GM23338 (cell line): Measurements from ENCODE around the gene TTC16. TPM values are rescaled to one million over a fixed set of nuclear protein-coding genes. Genes with fewer than 3 reads are reported as not detected.

Source experiments
- ATAC-seq: fragments of 200-7000 bp; cut with Tn5 transposase; 3 replicates; pipeline ENCODE4 v1.9.1; 2020
- DNase-seq: peaks from one replicate; pipeline ENCODE4 v3.0.0-alpha.2; 2015; ENCODE audit warnings: low spot score
- H2AFZ ChIP-seq: fragments of 200-600 bp; sonication (generic); 2 replicates; pipeline ENCODE4 v1.8.0; 2016; ENCODE audit warnings: antibody characterized with exemption, mild to moderate bottlenecking, moderate library complexity
- H3F3A ChIP-seq: fragments of 200-600 bp; sonication (generic); replicated peaks from 2 replicates; pipeline ENCODE4 v1.8.0; 2017; ENCODE audit warnings: antibody characterized with exemption, mixed run types, low read depth
- H3K27ac ChIP-seq: fragments of 200-600 bp; sonication (generic); 2 replicates; pipeline ENCODE4 v1.6.1; 2016; ENCODE audit warnings: low read depth
- H3K27me3 ChIP-seq: fragments of 200-600 bp; sonication (generic); 2 replicates; pipeline ENCODE4 v1.8.0; 2016; ENCODE audit warnings: mild to moderate bottlenecking, mixed run types, moderate library complexity; ENCODE audit not compliant: insufficient read depth
- H3K36me3 ChIP-seq: fragments of 200-600 bp; sonication (generic); 2 replicates; pipeline ENCODE4 v1.8.0; 2016; ENCODE audit warnings: mild to moderate bottlenecking; ENCODE audit not compliant: insufficient read depth
- H3K4me1 ChIP-seq: fragments of 200-600 bp; sonication (generic); 2 replicates; pipeline ENCODE4 v1.8.0; 2016; ENCODE audit warnings: mild to moderate bottlenecking, moderate library complexity; ENCODE audit not compliant: insufficient read depth
- H3K4me2 ChIP-seq: fragments of 200-600 bp; sonication (generic); 2 replicates; pipeline ENCODE4 v1.7.1; 2017; ENCODE audit warnings: mixed run types
- H3K4me3 ChIP-seq: fragments of 200-600 bp; sonication (generic); 2 replicates; pipeline ENCODE4 v1.6.1; 2016; ENCODE audit warnings: mixed run types
- H3K79me2 ChIP-seq: fragments of 200-600 bp; sonication (generic); replicated peaks from 2 replicates; pipeline ENCODE4 v1.8.0; 2017; ENCODE audit warnings: mild to moderate bottlenecking; ENCODE audit not compliant: insufficient read depth
- H3K9me2 ChIP-seq: fragments of 200-600 bp; sonication (generic); 2 replicates; pipeline ENCODE4 v1.8.0; 2017; ENCODE audit not compliant: insufficient read depth
- H4K20me1 ChIP-seq: fragments of 200-600 bp; sonication (generic); replicated peaks from 2 replicates; pipeline ENCODE4 v1.8.0; 2017; ENCODE audit warnings: mild to moderate bottlenecking; ENCODE audit not compliant: insufficient read depth
- H3K27ac Mint-ChIP-seq: 2 replicates; pipeline ENCODE4 v1.8.0; 2020; ENCODE audit warnings: inconsistent platforms, mild to moderate bottlenecking, moderate library complexity, mixed read lengths
- H3K27me3 Mint-ChIP-seq: 3 replicates; pipeline ENCODE4 v1.8.0; 2022; ENCODE audit warnings: low read depth, mild to moderate bottlenecking, moderate library complexity, mixed read lengths, inconsistent platforms; ENCODE audit not compliant: insufficient read depth, poor library complexity
- H3K36me3 Mint-ChIP-seq: 3 replicates; pipeline ENCODE4 v1.8.0; 2021; ENCODE audit warnings: low read depth, mild to moderate bottlenecking, inconsistent platforms, moderate library complexity, mixed read lengths
- H3K4me1 Mint-ChIP-seq: 3 replicates; pipeline ENCODE4 v1.8.0; 2020; ENCODE audit warnings: mild to moderate bottlenecking, inconsistent platforms, mixed read lengths
- H3K4me3 Mint-ChIP-seq: 3 replicates; pipeline ENCODE4 v1.8.0; 2021; ENCODE audit warnings: moderate library complexity, mild to moderate bottlenecking, inconsistent platforms, mixed read lengths
- H3K9me3 Mint-ChIP-seq: 3 replicates; pipeline ENCODE4 v1.8.0; 2020; ENCODE audit warnings: moderate library complexity, mild to moderate bottlenecking, inconsistent platforms, mixed read lengths
- CREB1 ChIP-seq: fragments of 250-450 bp; sonication (Bioruptor Pico); IDR thresholded peaks from 2 replicates; pipeline ENCODE4 v1.5.0; 2020; ENCODE audit warnings: low read depth, mild to moderate bottlenecking, moderate library complexity
- CTCF ChIP-seq, 2 experiments: fragments of 200-600 bp in 1 of 2; sonication (generic) in 1 of 2; conservative IDR thresholded peaks; 2 replicates each; pipeline versions ENCODE4 v1.5.1 to v1.6.1; 2016 to 2017; ENCODE audit warnings: antibody characterized with exemption in 2 of 2, low read depth in 2 of 2, mild to moderate bottlenecking in 2 of 2, moderate library complexity in 1 of 2
- ETS1 ChIP-seq: IDR thresholded peaks from 2 replicates; pipeline ENCODE4 v1.6.1; 2016; ENCODE audit warnings: antibody characterized with exemption
- EZH2 ChIP-seq: fragments of 200-600 bp; sonication (generic); IDR thresholded peaks from one replicate; pipeline ENCODE4 v1.8.0; 2017; ENCODE audit warnings: antibody characterized with exemption, mild to moderate bottlenecking, low read depth; ENCODE audit not compliant: unreplicated experiment
- EZH2phosphoT487 ChIP-seq: fragments of 200-600 bp; sonication (generic); IDR thresholded peaks from one replicate; pipeline ENCODE4 v1.8.1; 2018; ENCODE audit warnings: antibody characterized with exemption; ENCODE audit not compliant: unreplicated experiment
- JUNB ChIP-seq: IDR thresholded peaks from one replicate; pipeline ENCODE4 v1.6.1; 2016; ENCODE audit warnings: antibody characterized with exemption; ENCODE audit not compliant: unreplicated experiment
- REST ChIP-seq: IDR thresholded peaks from one replicate; pipeline ENCODE4 v1.6.1; 2018; ENCODE audit warnings: antibody characterized with exemption; ENCODE audit not compliant: unreplicated experiment
- STAT1 ChIP-seq: IDR thresholded peaks from one replicate; pipeline ENCODE4 v1.6.1; 2016; ENCODE audit warnings: antibody characterized with exemption; ENCODE audit not compliant: unreplicated experiment
- ZNF331 ChIP-seq: fragments of 250-450 bp; sonication (Bioruptor Pico); IDR thresholded peaks from 2 replicates; pipeline ENCODE4 v1.5.0; 2020; ENCODE audit warnings: low read depth, mild to moderate bottlenecking, moderate library complexity
- polyA plus RNA-seq: library from polyadenylated mRNA; unstranded; fragments of >200 nt; fragmentation: Nextera tagmentation; extraction: Ambion mirVana; gene quantifications from 2 replicates; pipeline ENCODE4 v1.2.1, GENCODE V29; 2016
- total RNA-seq: library from RNA; depleted of rRNA; stranded (reverse); fragments of >200 nt; shearing (Covaris generic); gene quantifications from 2 replicates; pipeline ENCODE4 v1.2.3, GENCODE V29; 2014

TTC16 gene
- total and polyA plus RNA-seq, 2 experiments from 2014 or later, result not detected

GRCh38 chr9:127720031-127720864 is 4.4 kb downstream of the TTC16 start:
- H3F3A ChIP-seq, result 0 out of 2 replicates have a peak, but pooled peaks cover 3% of the 10 kb centered on the region
- H3K27ac ChIP-seq, result no peak overlapping the region
- H3K36me3 ChIP-seq, result no peaks in the 10 kb centered on the region
- no peak for DNase-seq
- H3K79me2 ChIP-seq, result no peaks in the 10 kb centered on the region
- no peaks in the 10 kb centered on the region for H3K9me3 Mint-ChIP-seq
- H3K4me3 Mint-ChIP-seq, result no peak overlapping the region
- H3K4me3 ChIP-seq, result no peak overlapping the region
- TF ChIP-seq EZH2, result no peak
- TF ChIP-seq CTCF (conservative IDR thresholded peaks at IDR 0.05; ENCODE audit: low read depth in 2 of 2), result no peak
- H3K27ac Mint-ChIP-seq, result no peak overlapping the region
- no peaks in the 10 kb centered on the region for H3K9me2 ChIP-seq
- no peak overlapping the region for H2AFZ ChIP-seq
- H3K4me1 Mint-ChIP-seq, result peaks cover 19% of the 10 kb centered on the region
- H3K27me3 Mint-ChIP-seq, result peaks cover 12% of the 10 kb centered on the region
- H3K4me1 ChIP-seq, result peaks cover 10% of the 10 kb centered on the region
- no peak overlapping the region for H3K4me2 ChIP-seq
- H3K36me3 Mint-ChIP-seq, result no peaks in the 10 kb centered on the region
- ATAC-seq, result no peak
- no peaks in the 10 kb centered on the region for H4K20me1 ChIP-seq
- H3K27me3 ChIP-seq, result no peaks in the 10 kb centered on the region

GRCh38 chr9:127720865-127721227 is 5.0 kb downstream of the TTC16 start:
- no peak overlapping the region for H3K4me2 ChIP-seq
- no peaks in the 10 kb centered on the region for H3K79me2 ChIP-seq
- 0 out of 2 replicates have a peak, but pooled peaks cover 3% of the 10 kb centered on the region for H3F3A ChIP-seq
- Mint-ChIP-seq H3K4me3 (no peak overlapping the region), H3K36me3 (no peaks in the 10 kb centered on the region), H3K27ac (no peak overlapping the region), H3K27me3 (peaks cover 8% of the 10 kb centered on the region), H3K4me1 (peaks cover 19% of the 10 kb centered on the region), H3K9me3 (no peaks in the 10 kb centered on the region)
- no peak overlapping the region for H3K4me3 ChIP-seq
- H4K20me1 ChIP-seq, result no peaks in the 10 kb centered on the region
- H3K4me1 ChIP-seq, result peaks cover 10% of the 10 kb centered on the region
- H3K9me2 ChIP-seq, result no peaks in the 10 kb centered on the region
- DNase-seq, result no peak
- no peak for ATAC-seq
- TF ChIP-seq EZH2phosphoT487 (no peak), CREB1 (CRISPR knock-in tag) (no peak), STAT1 (no peak), REST (no peak), ETS1 (no peak), ZNF331 (CRISPR knock-in tag) (no peak), JUNB (no peak)
- no peaks in the 10 kb centered on the region for H3K27me3 ChIP-seq
- peak overlapping the region; percentile 38; the same call in 1 of the 2 replicates for H2AFZ ChIP-seq
- no peak overlapping the region for H3K27ac ChIP-seq
- H3K36me3 ChIP-seq, result no peaks in the 10 kb centered on the region
